ENCODE measurements around the gene ALOX15B.
"Not testable (repeated sequence)": the region's sequence is repeated elsewhere in the genome, so short reads cannot be mapped to it uniquely, and the experiment has no call there.

The ALOX15B gene

DNA sequence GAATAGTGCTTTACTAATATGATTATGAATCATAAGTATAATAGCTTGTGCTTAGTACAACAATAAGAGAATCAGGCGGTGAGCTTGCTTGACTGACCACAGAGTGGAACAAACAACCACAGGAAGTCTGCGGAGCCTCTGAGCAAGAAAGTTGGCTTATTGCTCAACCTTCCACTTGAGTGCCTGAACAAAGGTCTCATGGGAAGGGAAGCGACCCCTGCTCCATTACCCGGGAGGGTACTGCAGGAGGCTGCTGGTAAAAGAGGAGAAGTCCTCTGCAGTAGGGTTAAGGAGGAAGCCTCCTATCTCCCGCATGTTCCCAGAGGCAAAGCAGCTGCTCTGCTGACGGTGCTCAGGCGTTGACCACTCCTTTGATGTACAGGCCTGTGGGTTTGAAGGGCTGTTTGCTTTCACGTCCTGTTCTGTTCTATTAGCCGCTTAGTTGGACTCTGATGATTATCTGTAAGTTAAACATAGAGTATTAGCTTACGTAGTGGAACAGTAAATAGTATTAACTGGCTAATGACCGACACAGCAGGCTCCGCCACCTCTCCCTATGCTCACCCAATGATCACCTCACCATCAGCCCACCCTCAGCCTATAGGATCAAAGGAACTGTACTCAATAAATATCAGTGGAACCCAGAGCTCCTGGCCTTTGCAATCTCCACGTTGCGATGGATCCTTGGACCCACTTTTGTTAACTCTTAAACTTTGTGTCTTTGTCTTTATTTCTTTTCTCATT, 17.5 kb downstream of the ALOX15B start:
- no peaks in the 10 kb centered on the region for H3K9me3 Mint-ChIP-seq
- no peak overlapping the region for H3K27ac Mint-ChIP-seq
- no peaks in the 10 kb centered on the region for H3K4me1 Mint-ChIP-seq
- H3K4me3 Mint-ChIP-seq, result no peak overlapping the region
- peaks cover 59% of the 10 kb centered on the region for H3K27me3 Mint-ChIP-seq (ENCODE audit: low read depth)
- no peaks in the 10 kb centered on the region for H3K36me3 Mint-ChIP-seq (ENCODE audit: low read depth)
- TF ChIP-seq, protein P1, sequence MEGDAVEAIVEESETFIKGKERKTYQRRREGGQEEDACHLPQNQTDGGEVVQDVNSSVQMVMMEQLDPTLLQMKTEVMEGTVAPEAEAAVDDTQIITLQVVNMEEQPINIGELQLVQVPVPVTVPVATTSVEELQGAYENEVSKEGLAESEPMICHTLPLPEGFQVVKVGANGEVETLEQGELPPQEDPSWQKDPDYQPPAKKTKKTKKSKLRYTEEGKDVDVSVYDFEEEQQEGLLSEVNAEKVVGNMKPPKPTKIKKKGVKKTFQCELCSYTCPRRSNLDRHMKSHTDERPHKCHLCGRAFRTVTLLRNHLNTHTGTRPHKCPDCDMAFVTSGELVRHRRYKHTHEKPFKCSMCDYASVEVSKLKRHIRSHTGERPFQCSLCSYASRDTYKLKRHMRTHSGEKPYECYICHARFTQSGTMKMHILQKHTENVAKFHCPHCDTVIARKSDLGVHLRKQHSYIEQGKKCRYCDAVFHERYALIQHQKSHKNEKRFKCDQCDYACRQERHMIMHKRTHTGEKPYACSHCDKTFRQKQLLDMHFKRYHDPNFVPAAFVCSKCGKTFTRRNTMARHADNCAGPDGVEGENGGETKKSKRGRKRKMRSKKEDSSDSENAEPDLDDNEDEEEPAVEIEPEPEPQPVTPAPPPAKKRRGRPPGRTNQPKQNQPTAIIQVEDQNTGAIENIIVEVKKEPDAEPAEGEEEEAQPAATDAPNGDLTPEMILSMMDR (IDR thresholded peaks at IDR 0.05; ENCODE audit: unreplicated experiment in 3 of 3), result no peak

GRCh38 chr17:8056976-8057625, 18.2 kb downstream of the ALOX15B start:
- H3K36me3 Mint-ChIP-seq (ENCODE audit: low read depth), result no peaks in the 10 kb centered on the region
- no peak overlapping the region for H3K4me3 Mint-ChIP-seq
- H3K4me1 Mint-ChIP-seq, result peaks cover 4% of the 10 kb centered on the region
- no peak overlapping the region for H3K27ac Mint-ChIP-seq
- H3K27me3 Mint-ChIP-seq (ENCODE audit: low read depth), result peaks cover 66% of the 10 kb centered on the region
- TF ChIP-seq, protein P1 (IDR thresholded peaks at IDR 0.05; ENCODE audit: unreplicated experiment in 3 of 3), result no peak
- no peaks in the 10 kb centered on the region for H3K9me3 Mint-ChIP-seq

DNA sequence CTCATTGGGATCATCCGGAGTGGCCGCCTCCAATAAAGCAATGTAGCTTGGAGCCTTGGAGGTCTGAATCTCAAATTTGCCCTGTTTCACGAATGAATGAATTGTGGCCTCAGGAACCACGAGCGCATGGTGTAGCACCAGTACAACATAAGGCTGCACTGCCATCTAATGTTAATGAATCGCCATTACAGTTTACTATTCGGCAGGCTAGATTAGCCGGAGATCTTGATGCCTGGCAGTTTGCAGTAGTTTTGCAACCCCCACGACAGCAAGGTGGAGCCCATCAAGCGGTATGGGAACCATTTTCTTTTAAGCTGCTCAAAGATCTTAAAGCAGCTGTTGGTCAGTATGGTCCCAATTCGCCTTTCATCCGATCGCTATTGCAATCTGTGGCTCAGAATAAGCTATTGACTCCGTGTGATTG, 18.8 kb downstream of the ALOX15B start:
- Mint-ChIP-seq H3K27me3 (ENCODE audit: low read depth) (peaks cover 72% of the 10 kb centered on the region), H3K27ac (no peak overlapping the region)

DNA sequence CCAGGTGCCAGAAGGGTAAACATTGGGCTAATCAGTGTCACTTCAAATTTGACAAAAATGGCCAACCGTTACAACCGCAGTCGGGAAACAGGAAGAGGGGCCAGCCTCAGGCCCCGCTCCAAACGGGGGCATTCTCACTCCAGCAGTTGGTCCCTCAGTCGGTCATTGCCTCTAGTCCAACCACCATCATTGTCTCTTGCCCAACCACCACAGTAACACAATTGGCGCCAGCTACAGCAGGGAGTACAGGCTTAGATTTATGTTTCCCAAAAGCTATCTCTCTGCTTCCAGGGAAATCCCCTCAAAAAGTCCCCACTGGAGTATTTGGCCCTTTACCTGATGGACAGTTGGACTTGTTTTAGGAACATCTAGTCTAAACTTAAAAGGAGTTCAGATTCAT, 20.3 kb downstream of the ALOX15B start:
- Mint-ChIP-seq H3K9me3 (no peaks in the 10 kb centered on the region), H3K27ac (no peak overlapping the region), H3K27me3 (ENCODE audit: low read depth) (peaks cover 81% of the 10 kb centered on the region), H3K4me3 (no peak overlapping the region), H3K4me1 (peaks cover 16% of the 10 kb centered on the region), H3K36me3 (ENCODE audit: low read depth) (no peaks in the 10 kb centered on the region)
- TF ChIP-seq, protein P1 (IDR thresholded peaks at IDR 0.05; ENCODE audit: unreplicated experiment in 3 of 3), result no peak

More for the DNA sequence above, 18.8 kb downstream of the ALOX15B start:
- H3K36me3 Mint-ChIP-seq (ENCODE audit: low read depth), result no peaks in the 10 kb centered on the region
- no peak overlapping the region for H3K4me3 Mint-ChIP-seq
- H3K4me1 Mint-ChIP-seq, result peaks cover 10% of the 10 kb centered on the region
- TF ChIP-seq, protein P1 (IDR thresholded peaks at IDR 0.05; ENCODE audit: unreplicated experiment in 3 of 3), result peak; percentile 65 to 81 (median 67)
- H3K9me3 Mint-ChIP-seq, result no peaks in the 10 kb centered on the region

- no peaks in the 10 kb centered on the region for H3K36me3 Mint-ChIP-seq (ENCODE audit: low read depth)
- H3K4me1 Mint-ChIP-seq, result peaks cover 16% of the 10 kb centered on the region
- peaks cover 83% of the 10 kb centered on the region for H3K27me3 Mint-ChIP-seq (ENCODE audit: low read depth)
- H3K4me3 Mint-ChIP-seq, result no peak overlapping the region
- H3K27ac Mint-ChIP-seq, result no peak overlapping the region
- TF ChIP-seq, protein P1 (IDR thresholded peaks at IDR 0.05; ENCODE audit: unreplicated experiment in 3 of 3), result peak; percentile 75 to 83 (median 78)
- H3K9me3 Mint-ChIP-seq, result no peaks in the 10 kb centered on the region
Observed at GRCh38 chr17:8060274-8060673, 21.4 kb downstream of the ALOX15B start.

DNA sequence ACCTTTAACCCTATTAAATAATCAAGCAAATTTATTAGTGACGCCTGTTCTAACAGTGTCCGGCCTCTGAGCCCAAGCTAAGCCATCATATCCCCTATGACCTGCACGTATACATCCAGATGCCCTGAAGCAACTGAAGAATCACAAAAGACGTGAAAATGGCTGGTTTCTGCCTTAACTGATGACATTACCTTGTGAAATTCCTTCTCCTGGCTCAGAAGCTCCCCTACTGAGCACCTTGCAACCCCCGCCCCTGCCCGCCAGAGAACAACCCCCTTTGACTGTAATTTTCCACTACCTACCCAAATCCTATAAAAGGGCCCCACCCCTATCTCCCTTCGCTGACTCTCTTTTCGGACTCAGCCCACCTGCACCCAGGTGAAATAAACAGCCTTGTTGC, 23.0 kb downstream of the ALOX15B start:
- not testable (repeated sequence) for H3K9me3 Mint-ChIP-seq; H3K36me3 Mint-ChIP-seq (ENCODE audit: low read depth); H3K4me3 Mint-ChIP-seq; H3K27ac Mint-ChIP-seq
- H3K4me1 Mint-ChIP-seq, result peaks cover 16% of the 10 kb centered on the region
- peaks cover 96% of the 10 kb centered on the region for H3K27me3 Mint-ChIP-seq (ENCODE audit: low read depth)
